ENCODE data around the gene ZNF496.

GRCh38 chr1:247360991-247361731 lies 29.5 kb upstream of the ZNF496 start:
- no peak for TF ChIP-seq CTCF (IDR thresholded peaks at IDR 0.05)
- no peak for TF ChIP-seq POLR2A (IDR thresholded peaks at IDR 0.05)
- TF ChIP-seq EP300 (IDR thresholded peaks at IDR 0.05): no peak
